A673 (cell line): Measurements from ENCODE around the gene CNTN5.

Source experiments
- EZH2 ChIP-seq: fragments of 200-600 bp; sonication (generic); IDR thresholded peaks from 2 replicates; pipeline ENCODE4 v1.6.1; 2017; ENCODE audit warnings: borderline replicate concordance, low read depth, mild to moderate bottlenecking, mixed read lengths, antibody characterized with exemption, low read length; ENCODE audit not compliant: poor library complexity, severe bottlenecking
- TF ChIP-seq, protein P1 (sequence below): fragments of 300-800, 200-600 bp; sonication (generic); conservative IDR thresholded peaks from 2 replicates; pipeline ENCODE4 v1.5.1; 2017; ENCODE audit warnings: low read depth, mild to moderate bottlenecking, antibody characterized with exemption, low read length, moderate library complexity, mixed read lengths

DNA sequence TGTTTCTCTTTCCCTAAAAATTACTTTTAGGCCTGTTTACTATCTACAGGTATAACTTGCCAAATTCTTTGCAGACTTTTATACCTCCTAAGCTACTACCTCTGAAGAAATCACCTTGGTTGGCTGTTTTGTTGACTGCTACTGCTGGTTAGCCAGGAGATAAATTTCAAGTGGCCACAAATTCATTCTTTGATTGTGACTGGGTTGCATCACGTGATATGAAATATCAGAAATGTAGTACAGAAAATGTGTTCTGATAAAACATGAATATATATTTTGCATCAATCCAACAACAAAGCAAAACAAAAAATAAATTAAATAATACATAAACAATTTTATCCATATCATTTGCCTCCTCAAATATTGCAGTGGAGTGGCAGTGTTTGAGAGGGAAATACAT lies 291.1 kb downstream of the CNTN5 start:
- TF ChIP-seq, protein P1, sequence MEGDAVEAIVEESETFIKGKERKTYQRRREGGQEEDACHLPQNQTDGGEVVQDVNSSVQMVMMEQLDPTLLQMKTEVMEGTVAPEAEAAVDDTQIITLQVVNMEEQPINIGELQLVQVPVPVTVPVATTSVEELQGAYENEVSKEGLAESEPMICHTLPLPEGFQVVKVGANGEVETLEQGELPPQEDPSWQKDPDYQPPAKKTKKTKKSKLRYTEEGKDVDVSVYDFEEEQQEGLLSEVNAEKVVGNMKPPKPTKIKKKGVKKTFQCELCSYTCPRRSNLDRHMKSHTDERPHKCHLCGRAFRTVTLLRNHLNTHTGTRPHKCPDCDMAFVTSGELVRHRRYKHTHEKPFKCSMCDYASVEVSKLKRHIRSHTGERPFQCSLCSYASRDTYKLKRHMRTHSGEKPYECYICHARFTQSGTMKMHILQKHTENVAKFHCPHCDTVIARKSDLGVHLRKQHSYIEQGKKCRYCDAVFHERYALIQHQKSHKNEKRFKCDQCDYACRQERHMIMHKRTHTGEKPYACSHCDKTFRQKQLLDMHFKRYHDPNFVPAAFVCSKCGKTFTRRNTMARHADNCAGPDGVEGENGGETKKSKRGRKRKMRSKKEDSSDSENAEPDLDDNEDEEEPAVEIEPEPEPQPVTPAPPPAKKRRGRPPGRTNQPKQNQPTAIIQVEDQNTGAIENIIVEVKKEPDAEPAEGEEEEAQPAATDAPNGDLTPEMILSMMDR: no peak
- no peak for TF ChIP-seq EZH2
